K562 (cell line): ENCODE results near the gene FANCF. TPM values are rescaled to one million over a fixed set of nuclear protein-coding genes. Genes with fewer than 3 reads are reported as not detected.

Experiments
- ATF4 ChIP-seq: fragments of 450-650 bp; formaldehyde crosslinking; IDR thresholded peaks from 2 replicates; pipeline ENCODE4 v1.4.0; 2022; ENCODE audit warnings: mild to moderate bottlenecking, moderate library complexity
- BRF2 ChIP-seq: IDR thresholded peaks from 3 replicates; pipeline ENCODE4 v1.6.1; 2011; ENCODE audit warnings: borderline replicate concordance, mild to moderate bottlenecking; ENCODE audit not compliant: insufficient read length, insufficient read depth
- ETV1 ChIP-seq: fragments of 450-650 bp; conservative IDR thresholded peaks from 2 replicates; pipeline ENCODE4 v1.6.1; 2016; ENCODE audit warnings: missing genetic modification characterization, control low read depth, low read depth, missing compliant biosample characterization
- KLF16 ChIP-seq: IDR thresholded peaks from 2 replicates; pipeline ENCODE4 v1.6.1; 2016; ENCODE audit warnings: antibody characterized with exemption
- MGA ChIP-seq: fragments of 450-650 bp; IDR thresholded peaks from 2 replicates; pipeline ENCODE4 v1.6.1; 2016; ENCODE audit warnings: mild to moderate bottlenecking, moderate library complexity
- NELFE ChIP-seq: IDR thresholded peaks from 2 replicates; pipeline ENCODE4 v1.6.1; 2011; ENCODE audit warnings: mild to moderate bottlenecking; ENCODE audit not compliant: insufficient read depth, insufficient read length
- RB1 ChIP-seq: fragments of 450-650 bp; IDR thresholded peaks from 2 replicates; pipeline ENCODE4 v1.6.1; 2017; ENCODE audit warnings: low read depth, mild to moderate bottlenecking
- SRF ChIP-seq, 2 experiments: fragments of 250-450, 450-650 bp in 1 of 2; sonication (Bioruptor Pico) in 1 of 2; sonication (generic) in 1 of 2; formaldehyde crosslinking; IDR thresholded peaks; 2 replicates each; pipeline versions ENCODE4 v1.5.0 to v1.5.1; 2020 to 2022; ENCODE audit warnings: mild to moderate bottlenecking in 1 of 2, missing genetic modification reagents in 1 of 2
- ZNF124 ChIP-seq: sonication (generic); formaldehyde crosslinking; IDR thresholded peaks from 2 replicates; pipeline ENCODE4 v1.8.1; 2022; ENCODE audit warnings: missing genetic modification reagents
- polyA plus RNA-seq, 8 experiments: library from polyadenylated mRNA; depleted of rRNA in 4 of 8; stranded (reverse) in 5 of 8; unstranded in 3 of 8; fragments of >200 nt; fragmentation: Nextera tagmentation in 2 of 8; fragmentation: Illumina TruSeq in 1 of 8; extraction: Ambion mirVana in 2 of 8; extraction: Trizol in 1 of 8; gene quantifications; 2 replicates each; pipeline versions ENCODE4 v1.2.1 to v1.2.3, GENCODE V29; 2011 to 2014; ENCODE audit warnings: inconsistent platforms in 1 of 8, missing spikeins in 1 of 8
- total RNA-seq, 7 experiments: library from RNA; depleted of rRNA in 6 of 7; stranded (reverse); fragments of >200 nt in 6 of 7; fragmentation: Illumina TruSeq in 2 of 7; extraction: Trizol in 2 of 7; gene quantifications; 2 replicates each; pipeline versions ENCODE4 v1.2.1 to v1.2.3, GENCODE V29; 2011 to 2021; ENCODE audit warnings: low replicate concordance in 1 of 7

The FANCF gene
- total and polyA plus RNA-seq, 9 of the 15 experiments (the other 6 are each of a cell fraction or from before 2014, with no cell fraction given) = 0.99 to 10.3 (median 7.5) TPM

- TF ChIP-seq MGA (peak; percentile 68), BRF2 (no peak), RB1 (peak; percentile 57; the same call in 1 of the 2 replicates), ZNF124 (CRISPR knock-in tag) (no peak), ETV1 (no peak; the same call in 1 of the 2 replicates), KLF16 (no peak), SRF (CRISPR knock-in tag; IDR thresholded peaks at IDR 0.05) (no peak), NELFE (no peak), ATF4 (no peak)
Observed at GRCh38 chr11:22625448-22626287, at the start of gene FANCF (continued).
